ENCODE results near the gene PIGZ. TPM values are rescaled to one million over a fixed set of nuclear protein-coding genes. Genes with fewer than 3 reads are reported as not detected.

The PIGZ gene
- total RNA-seq, 3 donors from 2014 or later, result 10.5 to 14.4 (median 12.0) TPM

GRCh38 chr3:197003461-197004385 lies 35.1 kb upstream of the PIGZ start:
- no peaks in the 10 kb centered on the region for H3K36me3 ChIP-seq
- H3K4me1 ChIP-seq, result no peaks in the 10 kb centered on the region
- TF ChIP-seq, protein P1, sequence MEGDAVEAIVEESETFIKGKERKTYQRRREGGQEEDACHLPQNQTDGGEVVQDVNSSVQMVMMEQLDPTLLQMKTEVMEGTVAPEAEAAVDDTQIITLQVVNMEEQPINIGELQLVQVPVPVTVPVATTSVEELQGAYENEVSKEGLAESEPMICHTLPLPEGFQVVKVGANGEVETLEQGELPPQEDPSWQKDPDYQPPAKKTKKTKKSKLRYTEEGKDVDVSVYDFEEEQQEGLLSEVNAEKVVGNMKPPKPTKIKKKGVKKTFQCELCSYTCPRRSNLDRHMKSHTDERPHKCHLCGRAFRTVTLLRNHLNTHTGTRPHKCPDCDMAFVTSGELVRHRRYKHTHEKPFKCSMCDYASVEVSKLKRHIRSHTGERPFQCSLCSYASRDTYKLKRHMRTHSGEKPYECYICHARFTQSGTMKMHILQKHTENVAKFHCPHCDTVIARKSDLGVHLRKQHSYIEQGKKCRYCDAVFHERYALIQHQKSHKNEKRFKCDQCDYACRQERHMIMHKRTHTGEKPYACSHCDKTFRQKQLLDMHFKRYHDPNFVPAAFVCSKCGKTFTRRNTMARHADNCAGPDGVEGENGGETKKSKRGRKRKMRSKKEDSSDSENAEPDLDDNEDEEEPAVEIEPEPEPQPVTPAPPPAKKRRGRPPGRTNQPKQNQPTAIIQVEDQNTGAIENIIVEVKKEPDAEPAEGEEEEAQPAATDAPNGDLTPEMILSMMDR (IDR thresholded peaks at IDR 0.05), result no peak
- peak in 1 of 3 donors; percentile 12 for TF ChIP-seq POLR2AphosphoS5 (IDR thresholded peaks at IDR 0.05)
- no peak for TF ChIP-seq POLR2A (IDR thresholded peaks at IDR 0.05)
- no peaks in the 10 kb centered on the region for H3K9me3 ChIP-seq
- peak in 1 of 2 donors; percentile 47 for DNase-seq (ENCODE audit: low spot score in 2 of 2)
- peak overlapping the region; percentile 94 for H3K27ac ChIP-seq
- H3K27me3 ChIP-seq, result no peaks in the 10 kb centered on the region
- intact Hi-C loops (cut with DNase I; ENCODE audit: low total_unique reads), result no loop called here
- peak overlapping the region; percentile 51 to 78 (median 66) for H3K4me3 ChIP-seq

- intact Hi-C loops (cut with DNase I; ENCODE audit: low total_unique reads), result no loop called here
- DNase-seq (ENCODE audit: low spot score in 2 of 2), result peak; percentile 68 to 73
- TF ChIP-seq, protein P1 (IDR thresholded peaks at IDR 0.05), result peak in 2 of 3 donors; percentile 23 to 81
- no peak for TF ChIP-seq POLR2AphosphoS5 (IDR thresholded peaks at IDR 0.05)
- H3K4me3 ChIP-seq, result peak overlapping the region; percentile 51 to 78 (median 66)
- H3K27me3 ChIP-seq, result no peaks in the 10 kb centered on the region
- no peaks in the 10 kb centered on the region for H3K4me1 ChIP-seq
- peak overlapping the region; percentile 94 for H3K27ac ChIP-seq
- no peaks in the 10 kb centered on the region for H3K9me3 ChIP-seq
- H3K36me3 ChIP-seq, result no peaks in the 10 kb centered on the region
Observed at GRCh38 chr3:197002701-197003454, 34.2 kb upstream of the PIGZ start.

DNA sequence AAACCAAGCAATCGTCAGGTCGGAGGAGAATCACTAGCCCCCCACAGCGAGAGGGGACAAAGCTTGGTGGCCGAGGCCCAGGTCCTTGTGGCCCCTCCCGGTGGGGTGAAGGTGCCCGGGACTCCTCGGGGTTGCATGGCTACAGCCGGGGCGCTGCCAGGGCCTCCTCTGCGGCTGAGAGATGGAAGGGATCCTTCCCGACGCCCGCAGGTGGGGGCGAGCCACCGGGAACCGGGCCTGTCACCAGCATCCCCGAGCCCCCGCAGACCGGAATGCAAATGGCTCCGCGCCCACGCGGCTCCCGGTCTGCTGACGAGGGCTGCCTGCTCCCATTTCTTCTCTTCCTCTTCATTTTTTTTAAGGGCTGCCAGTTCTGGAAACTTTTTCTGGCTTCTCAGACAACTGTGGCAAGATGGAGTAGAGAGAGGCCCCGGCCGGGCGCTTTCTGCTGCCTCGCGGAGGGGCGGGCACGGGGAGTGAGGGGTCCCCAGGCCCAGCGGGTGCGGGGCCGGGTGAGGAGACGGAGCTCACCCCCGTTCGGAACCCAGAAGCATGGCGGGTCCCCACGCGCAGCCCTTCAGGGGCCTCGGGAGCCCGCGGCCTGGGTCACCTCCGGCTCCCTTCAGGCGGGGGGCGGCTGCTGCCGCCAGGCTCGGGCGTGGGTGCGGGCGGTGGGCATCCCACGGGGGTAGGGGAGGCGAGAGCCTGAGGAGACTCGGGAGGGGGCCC lies 33.5 kb upstream of the PIGZ start:
- intact Hi-C loops (cut with DNase I; ENCODE audit: low total_unique reads), result no loop called here

GRCh38 chr3:197001106-197001971 lies 32.7 kb upstream of the PIGZ start:
- TF ChIP-seq, protein P1 (IDR thresholded peaks at IDR 0.05), result no peak
- TF ChIP-seq POLR2AphosphoS5 (IDR thresholded peaks at IDR 0.05), result no peak
- no peak for TF ChIP-seq POLR2A (IDR thresholded peaks at IDR 0.05)
- DNase-seq (ENCODE audit: low spot score in 2 of 2), result peak in 1 of 2 donors; percentile 63
- H3K4me1 ChIP-seq, result no peaks in the 10 kb centered on the region
- no peaks in the 10 kb centered on the region for H3K9me3 ChIP-seq
- no peaks in the 10 kb centered on the region for H3K36me3 ChIP-seq
- intact Hi-C loops (cut with DNase I; ENCODE audit: low total_unique reads), result no loop called here
- H3K4me3 ChIP-seq, result peak overlapping the region in 2 of 3 donors; percentile 66 to 78
- no peaks in the 10 kb centered on the region for H3K27me3 ChIP-seq
- peak overlapping the region; percentile 94 for H3K27ac ChIP-seq

More for the DNA sequence above, 33.5 kb upstream of the PIGZ start:
- Histone ChIP-seq H3K4me3 (peak overlapping the region; percentile 51 to 78 (median 66)), H3K27ac (peak overlapping the region; percentile 94), H3K27me3 (no peaks in the 10 kb centered on the region), H3K9me3 (no peaks in the 10 kb centered on the region), H3K4me1 (no peaks in the 10 kb centered on the region), H3K36me3 (no peaks in the 10 kb centered on the region)
- TF ChIP-seq, protein P1 (IDR thresholded peaks at IDR 0.05), result no peak
- TF ChIP-seq POLR2AphosphoS5 (IDR thresholded peaks at IDR 0.05) (no peak), POLR2A (IDR thresholded peaks at IDR 0.05) (no peak)
- DNase-seq (ENCODE audit: low spot score in 2 of 2), result peak in 1 of 2 donors; percentile 43
